HG03159 (cell line): Measurements from ENCODE around the gene GLIS1.
"Not testable (repeated sequence)": the region's sequence is repeated elsewhere in the genome, so short reads cannot be mapped to it uniquely, and the experiment has no call there.

Experiments used
- ATAC-seq: cut with Tn5 transposase; IDR thresholded peaks from one replicate; pipeline ENCODE4 v1.9.1; 2021; ENCODE audit warnings: mild to moderate bottlenecking, moderate library complexity; ENCODE audit not compliant: unreplicated experiment

Gene GLIS1

GRCh38 chr1:53567851-53568250, 171.1 kb downstream of the GLIS1 start:
- ATAC-seq = no peak

DNA sequence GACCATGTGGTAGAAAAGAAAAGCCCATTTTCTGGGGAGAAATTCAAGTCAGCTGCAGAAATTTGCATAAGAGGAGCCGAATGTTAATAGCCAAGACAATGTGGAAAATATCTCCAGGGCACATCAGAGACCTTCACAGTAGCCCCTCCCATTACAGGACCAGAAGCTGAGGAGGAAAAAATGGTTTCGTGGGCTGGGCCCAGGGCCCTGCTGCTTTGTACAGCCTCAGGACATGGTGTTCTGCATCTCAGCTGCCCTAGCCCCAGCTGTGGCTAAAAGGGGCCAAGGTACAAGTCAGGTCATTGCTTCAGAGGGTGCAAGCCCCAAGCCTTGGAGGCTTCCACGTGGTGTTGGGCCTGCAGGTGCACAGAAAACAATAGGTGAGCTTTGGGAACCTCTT, 171.5 kb downstream of the GLIS1 start:
- ATAC-seq = no peak

- no peak for ATAC-seq
These were observed 175.4 kb downstream of the GLIS1 start for GRCh38 chr1:53563611-53564010.

GRCh38 chr1:53562981-53563379, 176.0 kb downstream of the GLIS1 start:
- ATAC-seq = no peak

DNA sequence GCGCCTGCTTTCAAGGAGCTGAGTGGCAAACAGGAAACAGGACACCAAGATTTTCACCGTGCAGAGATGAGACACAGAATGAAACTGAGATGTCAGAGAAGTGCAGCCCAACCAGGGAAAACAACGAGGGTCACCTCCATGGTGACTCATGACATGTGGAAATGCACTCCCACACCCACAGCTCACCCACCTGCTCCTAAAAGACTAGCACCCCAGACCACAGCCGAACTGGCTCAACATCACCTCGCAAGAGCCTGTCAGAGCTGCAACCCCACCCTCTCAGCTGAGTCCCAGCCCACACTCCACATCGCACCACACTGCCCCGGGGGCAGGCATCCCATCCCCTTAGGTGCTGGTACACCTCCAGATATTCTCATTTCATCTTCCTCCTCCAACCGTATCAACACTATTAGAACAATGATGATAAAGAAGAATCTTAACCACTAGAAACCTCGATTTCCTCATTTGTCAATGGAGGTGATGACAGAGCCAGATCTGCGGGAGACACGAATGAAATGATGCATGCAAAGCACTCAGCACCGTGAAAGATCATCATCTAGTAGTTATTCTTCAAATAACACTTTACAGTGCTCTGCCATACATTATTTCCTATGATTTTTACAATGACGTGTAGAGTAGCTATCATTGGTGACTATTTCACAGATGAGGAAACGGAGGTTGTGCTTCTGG, 176.5 kb downstream of the GLIS1 start:
- no peak for ATAC-seq

DNA sequence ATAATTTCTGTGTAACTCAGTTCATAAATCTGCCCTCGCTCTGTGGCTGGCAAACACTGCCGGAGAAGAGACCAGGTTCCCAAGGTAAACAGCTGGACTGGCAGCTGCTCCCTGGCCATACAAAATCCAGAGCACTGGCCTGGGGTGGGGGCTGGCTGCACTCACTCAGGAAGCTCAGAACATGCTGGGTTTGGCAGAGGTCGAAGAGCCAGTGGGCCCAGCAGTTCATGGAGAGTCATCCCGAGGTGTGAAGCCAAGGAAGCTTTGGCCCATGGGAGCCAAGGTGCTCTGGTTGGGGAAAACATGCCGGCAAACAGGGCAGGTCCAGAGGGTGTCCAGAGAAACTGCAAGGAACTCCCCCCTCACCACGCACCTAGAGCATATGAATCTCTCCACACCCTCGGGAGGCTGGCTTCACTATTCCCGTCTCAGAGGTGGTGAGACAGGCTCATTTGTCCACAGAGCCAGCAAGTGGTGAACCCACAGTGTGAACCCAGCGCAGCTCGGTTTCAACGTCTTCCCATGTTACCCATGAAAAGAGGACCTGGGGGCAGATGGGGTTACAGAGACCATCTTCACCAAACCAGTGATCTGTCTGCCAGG, 177.4 kb downstream of the GLIS1 start:
- no peak for ATAC-seq

- ATAC-seq = no peak
These were observed 178.1 kb downstream of the GLIS1 start for GRCh38 chr1:53560581-53561502.

GRCh38 chr1:53559854-53560580, 178.9 kb downstream of the GLIS1 start:
- ATAC-seq = no peak

GRCh38 chr1:53559391-53559815, 179.6 kb downstream of the GLIS1 start:
- ATAC-seq = no peak

DNA sequence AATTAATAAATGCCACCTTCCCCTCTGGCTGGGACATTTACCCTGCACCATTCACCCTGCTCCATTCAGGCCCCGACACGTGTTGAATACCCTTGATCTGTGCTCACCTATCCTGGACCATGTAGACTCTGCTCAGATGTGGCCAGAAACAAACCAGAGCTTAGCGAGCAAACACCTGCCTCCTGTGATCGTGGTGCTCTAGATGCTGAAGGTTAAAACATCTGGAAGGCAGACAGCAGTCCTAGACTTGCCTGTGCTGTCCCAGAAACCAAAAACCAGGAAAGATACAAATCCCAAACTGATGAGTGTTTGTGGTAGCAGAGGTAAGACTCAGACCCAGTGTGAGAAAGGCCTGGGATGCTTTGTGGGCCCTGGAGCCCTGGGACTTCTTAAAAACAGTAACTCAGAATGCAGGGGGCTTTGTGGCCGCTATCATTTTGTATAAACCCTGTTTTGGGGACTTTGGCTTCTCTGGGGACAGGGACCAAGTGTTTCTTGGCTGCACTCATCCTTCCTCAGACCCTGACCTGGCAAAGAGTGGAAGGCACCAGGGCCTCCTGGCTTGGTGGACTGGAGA, 180.1 kb downstream of the GLIS1 start:
- no peak for ATAC-seq

- ATAC-seq = no peak
These were observed 180.9 kb downstream of the GLIS1 start for GRCh38 chr1:53557830-53558738.

DNA sequence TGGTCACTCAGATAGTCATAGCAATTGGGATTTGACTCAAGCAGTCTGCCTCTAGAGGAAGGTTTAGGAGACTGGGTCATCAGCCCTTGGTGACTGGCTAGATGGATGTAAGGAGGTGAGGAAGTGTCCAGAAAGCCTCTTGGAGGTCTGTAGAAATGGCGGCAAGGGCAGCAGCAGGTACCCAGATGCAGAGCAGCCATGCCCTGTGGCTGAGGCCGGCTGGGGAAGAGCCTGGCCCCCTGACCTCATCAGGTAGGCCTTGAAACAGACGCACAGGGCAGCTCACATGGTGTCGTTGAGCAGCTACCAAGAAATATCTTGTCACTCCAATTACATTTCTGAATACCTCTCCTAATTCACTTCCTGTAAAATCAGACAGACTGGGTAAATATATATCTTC, 181.6 kb downstream of the GLIS1 start:
- no peak for ATAC-seq

DNA sequence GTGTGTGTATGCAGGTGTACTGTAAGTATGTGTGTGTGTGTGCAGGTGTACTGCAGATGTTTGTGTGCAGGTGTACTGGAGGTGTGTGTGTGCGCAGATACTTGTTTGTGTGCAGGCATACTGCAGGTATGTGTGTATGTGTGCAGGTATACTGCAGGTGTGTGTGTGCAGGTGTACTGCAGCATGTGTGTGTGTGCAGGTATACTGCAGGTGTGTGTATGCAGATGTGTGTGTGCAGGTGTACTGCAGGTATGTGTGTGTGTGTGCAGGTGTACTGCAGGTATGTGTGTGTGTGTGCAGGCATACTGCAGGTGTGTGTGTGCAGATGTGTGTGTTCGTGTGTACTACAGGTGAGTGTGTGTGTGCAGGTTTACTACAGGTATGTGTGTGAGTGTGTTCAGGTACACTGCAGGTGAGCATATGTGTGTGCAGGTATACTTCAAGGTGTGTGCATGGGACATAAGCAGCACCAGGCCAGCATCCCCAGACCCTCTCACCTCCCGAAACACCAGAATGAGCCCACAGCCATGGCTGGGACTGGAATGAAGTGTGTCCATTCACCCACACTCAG, 182.2 kb downstream of the GLIS1 start:
- no peak for ATAC-seq

DNA sequence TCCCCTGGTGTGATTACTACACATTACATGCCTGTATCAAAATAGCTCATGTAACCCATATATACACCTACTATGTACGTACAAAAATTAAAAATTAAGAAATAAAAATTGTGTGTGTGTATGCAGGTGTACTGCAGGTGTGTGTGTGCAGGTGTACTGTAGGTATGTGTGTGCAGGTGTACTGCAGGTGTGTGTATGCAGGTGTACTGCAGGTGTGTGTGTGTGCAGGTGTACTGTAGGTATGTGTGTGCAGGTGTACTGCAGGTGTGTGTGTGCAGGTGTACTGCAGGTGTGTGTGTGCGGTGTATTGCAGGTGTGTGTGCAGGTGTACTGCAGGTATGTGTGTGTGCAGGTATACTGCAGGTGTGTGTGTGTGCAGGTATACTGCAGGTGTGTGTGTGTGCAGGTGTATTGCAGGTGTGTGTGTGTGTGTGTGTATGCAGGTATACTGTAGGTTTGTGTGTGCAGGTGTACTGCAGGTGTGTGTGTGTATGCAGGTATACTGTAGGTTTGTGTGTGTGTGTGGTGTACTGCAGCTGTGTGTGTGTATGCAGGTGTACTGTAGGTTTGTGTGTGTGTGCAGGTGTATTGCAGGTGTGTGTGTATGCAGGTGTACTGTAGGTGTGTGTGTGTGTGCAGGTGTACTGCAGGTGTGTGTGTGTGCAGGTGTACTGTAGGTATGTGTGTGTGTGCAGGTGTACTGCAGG, 183.2 kb downstream of the GLIS1 start:
- ATAC-seq = not testable (repeated sequence)

DNA sequence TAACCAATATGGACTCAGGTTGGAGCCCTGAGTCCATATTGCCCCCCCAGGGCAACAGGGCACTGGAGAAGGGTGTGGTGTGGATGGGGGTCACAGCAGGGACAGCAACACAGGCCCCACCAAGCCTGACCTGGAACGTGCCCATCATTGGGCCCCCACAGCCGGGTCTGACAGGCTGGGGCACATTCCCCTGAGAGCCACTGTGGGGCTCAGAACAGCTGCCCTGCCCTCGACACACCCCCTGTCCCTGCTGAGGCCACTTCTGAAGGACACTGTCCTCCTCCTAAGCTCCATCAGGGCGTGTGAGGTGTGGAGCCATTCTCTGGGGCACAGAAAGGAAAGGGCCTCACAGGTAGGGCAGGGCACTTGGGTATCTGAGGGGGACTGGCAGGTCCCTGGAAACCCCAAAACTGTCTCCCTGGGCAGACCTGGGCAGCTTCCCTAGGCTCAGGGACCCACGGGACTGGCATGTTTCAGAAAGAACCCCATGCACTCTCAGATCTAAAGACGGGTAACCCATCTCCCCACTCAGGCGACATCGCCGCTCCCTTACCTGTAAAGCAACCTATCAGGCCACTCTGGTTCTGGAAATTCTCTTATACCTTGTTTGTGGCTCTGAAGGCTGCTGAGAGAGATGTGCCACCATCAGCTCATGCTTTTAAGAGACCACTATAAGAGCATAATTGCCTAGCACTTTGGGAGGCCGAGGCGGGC, 184.2 kb downstream of the GLIS1 start:
- no peak for ATAC-seq

DNA sequence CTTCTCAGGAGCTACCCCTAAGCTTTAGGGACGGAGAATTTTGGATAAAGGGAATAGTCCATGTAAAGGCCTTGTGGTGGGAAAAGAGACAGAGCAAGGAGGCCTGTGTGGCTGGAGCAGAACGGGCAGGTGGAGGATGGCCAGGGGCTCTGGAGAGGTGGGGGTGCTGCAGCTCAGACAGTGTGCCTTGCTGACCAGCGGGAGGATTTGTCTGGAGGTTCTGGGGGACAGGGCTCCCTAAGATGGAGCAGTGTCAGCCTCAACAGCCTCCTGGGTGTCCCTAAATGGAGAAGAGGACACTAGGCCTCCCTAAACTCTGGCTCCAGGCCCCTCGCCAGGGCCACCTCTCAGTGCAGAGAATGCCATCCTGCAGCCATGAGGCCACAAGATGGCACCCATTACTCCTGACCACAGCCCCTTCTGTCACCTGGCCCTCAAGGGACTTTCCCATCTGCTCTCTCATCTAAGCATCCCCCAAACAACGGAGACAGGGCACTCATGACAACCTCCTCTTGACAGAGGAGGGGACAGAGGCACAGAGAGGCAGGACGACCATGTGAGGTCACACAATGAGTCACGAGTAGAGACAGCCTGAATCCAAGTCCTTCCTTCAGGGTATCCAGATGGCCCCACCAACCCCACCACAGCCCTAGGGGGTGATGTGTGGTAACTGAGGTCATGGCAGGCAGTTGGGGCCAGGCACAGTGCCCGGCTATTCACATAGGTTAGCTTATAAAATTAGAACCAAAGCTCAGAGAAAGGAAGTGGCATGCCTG, 185.0 kb downstream of the GLIS1 start:
- no peak for ATAC-seq

- ATAC-seq = no peak
These were observed 185.8 kb downstream of the GLIS1 start for GRCh38 chr1:53552981-53553733.
